Upper lobe of left lung (tissue), 4 donors: ENCODE measurements around the gene IKZF3.

Experiments used
- CTCF ChIP-seq, 6 experiments: fragments of 450-650 bp in 4 of 6; fragments of 200-600 bp in 2 of 6; sonication (generic) in 2 of 6; IDR thresholded peaks; one replicate each; pipeline ENCODE4 v1.5.1; 2016 to 2019; ENCODE audit warnings: antibody characterized with exemption in 6 of 6
- EP300 ChIP-seq, 4 donors: sonication (generic); formaldehyde crosslinking; IDR thresholded peaks; one replicate each; pipeline ENCODE4 v1.5.1; 2017; ENCODE audit warnings: antibody characterized with exemption in 4 of 4, control low read depth in 2 of 4
- POLR2A ChIP-seq, 4 donors: fragments of 450-650 bp; IDR thresholded peaks; one replicate each; pipeline ENCODE4 v1.5.1; 2016 to 2017; ENCODE audit warnings: antibody characterized with exemption in 4 of 4, mild to moderate bottlenecking in 2 of 4
- POLR2AphosphoS5 ChIP-seq, 2 donors: sonication (generic); formaldehyde crosslinking; IDR thresholded peaks; one replicate each; pipeline ENCODE4 v1.5.1; 2017; ENCODE audit warnings: antibody characterized with exemption in 2 of 2

DNA sequence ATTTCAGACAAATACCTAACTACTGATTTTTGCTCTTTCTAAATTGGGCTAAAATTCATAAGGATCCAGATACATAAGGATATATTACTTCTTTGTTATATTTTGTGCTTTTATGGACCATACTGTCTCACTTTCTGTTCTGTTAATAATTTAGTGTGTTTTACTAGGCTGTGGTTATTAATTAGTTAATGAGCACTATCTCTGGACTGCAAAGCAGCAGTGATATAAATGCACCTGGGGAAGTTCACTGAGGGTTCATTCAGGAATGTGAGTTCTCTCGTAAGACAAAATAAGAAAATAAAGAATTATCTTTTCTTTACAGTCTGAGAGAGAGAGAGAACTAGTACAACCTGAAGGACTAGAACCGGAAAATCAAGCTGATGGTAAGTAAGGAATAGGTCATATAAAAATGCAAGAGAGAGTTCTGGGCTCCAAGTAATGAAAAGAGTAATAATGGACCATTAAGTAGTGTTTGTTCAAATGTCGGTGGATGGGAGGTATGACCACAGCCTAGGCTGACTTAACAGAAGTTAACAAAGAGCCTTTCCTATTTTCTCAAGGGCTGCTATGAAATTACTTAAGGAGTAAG, 55.6 kb downstream of the IKZF3 start:
- TF ChIP-seq CTCF (IDR thresholded peaks at IDR 0.05) (no peak), POLR2A (IDR thresholded peaks at IDR 0.05) (no peak), POLR2AphosphoS5 (IDR thresholded peaks at IDR 0.05) (no peak), EP300 (IDR thresholded peaks at IDR 0.05) (no peak)
